PC-3 (cell line): ENCODE measurements around the gene MAP4K2. TPM values are rescaled to one million over a fixed set of nuclear protein-coding genes. Genes with fewer than 3 reads are reported as not detected.

ENCODE experiments used
- ATAC-seq: fragments of 200-7000 bp; cut with Tn5 transposase; 2 replicates; pipeline ENCODE4 v1.9.1; 2020; ENCODE audit warnings: mild to moderate bottlenecking, moderate library complexity
- BruUV-seq: library from RNA; stranded (reverse); fragments of 400-500 nt; replicated peaks from 2 replicates; lab custom pipeline; 2021; lab: Mats Ljungman, UMichigan
- CTCF ChIA-PET: fragments of 300-600 bp; sonication (Branson Sonifier 250); formaldehyde crosslinking; loops from one replicate; lab custom pipeline; 2022; ENCODE audit warnings: antibody characterized with exemption; lab: Charles Lee
- POLR2A ChIA-PET: fragments of 300-600 bp; sonication (Branson Sonifier 250); formaldehyde crosslinking; loops from one replicate; lab custom pipeline; 2022; ENCODE audit warnings: antibody characterized with exemption; ENCODE audit not compliant: unreplicated experiment; lab: Charles Lee
- DNase-seq: peaks from one replicate; pipeline ENCODE4 v3.0.0-alpha.2; 2015
- H2AFZ ChIP-seq: fragments of 300-600 bp; sonication (generic); 2 replicates; pipeline ENCODE4 v1.6.0; 2016; ENCODE audit warnings: antibody characterized with exemption, low read length
- H3F3A ChIP-seq: fragments of 300-600 bp; sonication (generic); one replicate; pipeline ENCODE4 v1.6.0; 2017; ENCODE audit warnings: antibody characterized with exemption, low read length, control low read depth, mild to moderate bottlenecking; ENCODE audit not compliant: unreplicated experiment
- H3K27ac ChIP-seq: fragments of 300-600 bp; sonication (generic); 2 replicates; pipeline ENCODE4 v1.5.1; 2016; ENCODE audit warnings: mild to moderate bottlenecking, low read length
- H3K27me3 ChIP-seq: fragments of 300-600 bp; sonication (generic); 2 replicates; pipeline ENCODE4 v1.6.1; 2016; ENCODE audit warnings: low read length, mixed read lengths
- H3K36me3 ChIP-seq: fragments of 300-600 bp; sonication (generic); 2 replicates; pipeline ENCODE4 v1.6.1; 2016; ENCODE audit warnings: low read depth, mixed run types, low read length, mixed read lengths
- H3K4me1 ChIP-seq: fragments of 300-600 bp; sonication (generic); 2 replicates; pipeline ENCODE4 v1.5.1; 2016; ENCODE audit warnings: low read length; ENCODE audit not compliant: insufficient read depth
- H3K4me2 ChIP-seq: fragments of 300-600 bp; sonication (generic); 2 replicates; pipeline ENCODE4 v1.6.0; 2016; ENCODE audit warnings: low read length
- H3K4me3 ChIP-seq: fragments of 300-600 bp; sonication (generic); 2 replicates; pipeline ENCODE4 v1.5.1; 2016; ENCODE audit warnings: mild to moderate bottlenecking, low read length, mixed read lengths
- H3K79me2 ChIP-seq: fragments of 300-600 bp; sonication (generic); 2 replicates; pipeline ENCODE4 v1.6.1; 2017; ENCODE audit warnings: low read length, mixed read lengths
- H3K9ac ChIP-seq: fragments of 300-600 bp; sonication (generic); 2 replicates; pipeline ENCODE4 v1.6.0; 2016; ENCODE audit warnings: mild to moderate bottlenecking, low read length
- H3K9me2 ChIP-seq: fragments of 300-600 bp; sonication (generic); replicated peaks from 2 replicates; pipeline ENCODE4 v1.6.1; 2016; ENCODE audit warnings: mixed run types, low read length, mixed read lengths
- H3K9me3 ChIP-seq: fragments of 300-600 bp; sonication (generic); 2 replicates; pipeline ENCODE4 v1.6.1; 2016; ENCODE audit warnings: low read length, mixed read lengths
- H4K20me1 ChIP-seq: fragments of 300-600 bp; sonication (generic); 2 replicates; pipeline ENCODE4 v1.6.1; 2016; ENCODE audit warnings: low read length, mixed read lengths
- CTCF ChIP-seq: fragments of 300-600 bp; sonication (generic); conservative IDR thresholded peaks from 2 replicates; pipeline ENCODE4 v1.5.1; 2017; ENCODE audit warnings: antibody characterized with exemption, low read depth, mild to moderate bottlenecking, low read length
- EZH2 ChIP-seq: fragments of 300-600 bp; sonication (generic); IDR thresholded peaks from one replicate; pipeline ENCODE4 v1.6.1; 2017; ENCODE audit warnings: antibody characterized with exemption, mild to moderate bottlenecking, low read length; ENCODE audit not compliant: unreplicated experiment
- EZH2phosphoT487 ChIP-seq: fragments of 300-600 bp; sonication (generic); IDR thresholded peaks from 2 replicates; pipeline ENCODE4 v1.6.1; 2018; ENCODE audit warnings: mild to moderate bottlenecking, antibody characterized with exemption, low read length, borderline replicate concordance
- intact Hi-C: fragments of 100-400 bp; cut with micrococcal nuclease; formaldehyde crosslinking; loops from 2 replicates; pipeline ENCODE4 v1.9.0; 2023
- total RNA-seq: library from RNA; depleted of rRNA; stranded (reverse); fragments of >200 nt; gene quantifications from 2 replicates; pipeline ENCODE4 v1.2.3, GENCODE V29; 2014

The MAP4K2 gene
- total RNA-seq, 1 experiment from 2014 or later: 55.6 TPM

DNA sequence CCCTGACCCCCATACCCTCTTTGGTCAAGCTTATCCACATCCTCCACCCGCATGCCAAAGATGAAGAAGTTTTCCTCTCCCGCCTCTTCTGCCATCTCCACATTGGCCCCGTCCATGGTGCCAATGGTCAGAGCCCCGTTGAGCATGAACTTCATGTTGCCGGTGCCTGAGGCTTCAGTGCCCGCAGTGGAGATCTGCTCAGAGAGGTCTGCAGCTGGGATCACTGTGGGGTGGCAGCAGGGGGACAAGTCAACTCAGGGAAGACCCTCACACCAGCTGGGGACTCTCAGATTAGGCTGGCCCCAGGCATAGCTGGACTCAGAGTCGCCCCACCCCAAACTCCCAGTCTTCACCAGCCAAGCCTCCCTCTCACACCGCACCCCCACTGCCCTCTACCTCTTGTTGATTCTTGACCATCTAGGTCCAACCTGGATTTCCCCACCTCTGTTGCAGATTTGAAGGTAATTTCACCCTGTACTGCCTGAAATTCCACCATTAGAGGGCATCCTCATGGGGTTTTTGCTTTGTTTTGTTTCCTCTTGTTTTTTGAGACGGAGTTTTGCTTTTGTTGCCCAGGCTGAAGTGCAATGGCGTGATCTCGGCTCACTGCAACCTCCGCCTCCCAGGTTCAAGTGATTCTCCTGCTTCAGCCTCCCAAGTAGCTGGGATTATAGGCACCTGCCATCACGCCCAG is 52.5 kb downstream of the MAP4K2 start:
- CTCF ChIA-PET: no interaction called here
- ATAC-seq: no peak

GRCh38 chr11:64747961-64748665 is 54.9 kb downstream of the MAP4K2 start:
- no peaks in the 10 kb centered on the region for H3F3A ChIP-seq
- no peaks in the 10 kb centered on the region for H3K9me2 ChIP-seq
- H3K4me2 ChIP-seq: no peak overlapping the region
- intact Hi-C loops: no loop called here
- no peak overlapping the region for H2AFZ ChIP-seq
- DNase-seq (no peak), ATAC-seq (no peak)
- POLR2A ChIA-PET: interaction anchor here (0.6 kb wide), 1 partner anchor 546 kb away, joined by 3 read pairs; no protein-coding TSS in a partner anchor
- no peaks in the 10 kb centered on the region for H3K36me3 ChIP-seq
- H3K9ac ChIP-seq: no peak overlapping the region
- BruUV-seq: no TSS peak
- no peaks in the 10 kb centered on the region for H3K79me2 ChIP-seq
- TF ChIP-seq EZH2 (no peak), CTCF (no peak), EZH2phosphoT487 (no peak)
- CTCF ChIA-PET: no interaction called here
- no peaks in the 10 kb centered on the region for H4K20me1 ChIP-seq
- H3K27ac ChIP-seq: no peak overlapping the region
- no peaks in the 10 kb centered on the region for H3K9me3 ChIP-seq
- peaks cover 11% of the 10 kb centered on the region for H3K4me1 ChIP-seq
- no peak overlapping the region for H3K4me3 ChIP-seq
- H3K27me3 ChIP-seq: peaks cover 24% of the 10 kb centered on the region

More for the DNA sequence above, 52.5 kb downstream of the MAP4K2 start:
- no peak overlapping the region for H3K4me3 ChIP-seq
- no peak for DNase-seq
- POLR2A ChIA-PET: no interaction called here
- H3K27me3 ChIP-seq: peaks cover 3% of the 10 kb centered on the region
- H2AFZ ChIP-seq: no peak overlapping the region
- no peaks in the 10 kb centered on the region for H3K79me2 ChIP-seq
- H4K20me1 ChIP-seq: no peaks in the 10 kb centered on the region
- no peak overlapping the region for H3K4me2 ChIP-seq
- no TSS peak for BruUV-seq
- no peaks in the 10 kb centered on the region for H3K4me1 ChIP-seq
- no peaks in the 10 kb centered on the region for H3K36me3 ChIP-seq
- H3K9ac ChIP-seq: no peak overlapping the region
- no peaks in the 10 kb centered on the region for H3K9me2 ChIP-seq
- H3F3A ChIP-seq: no peaks in the 10 kb centered on the region
- no peak overlapping the region for H3K27ac ChIP-seq
- 0 out of 2 replicates have a peak, but pooled peaks have one; percentile 23 for TF ChIP-seq CTCF
- TF ChIP-seq EZH2: no peak
- no peaks in the 10 kb centered on the region for H3K9me3 ChIP-seq
- intact Hi-C loops: no loop called here

GRCh38 chr11:64746486-64746885 is 56.5 kb downstream of the MAP4K2 start:
- Histone ChIP-seq H3K4me1 (peaks cover 13% of the 10 kb centered on the region), H2AFZ (no peak overlapping the region), H3K9me3 (no peaks in the 10 kb centered on the region), H3K36me3 (no peaks in the 10 kb centered on the region), H3K27me3 (peaks cover 36% of the 10 kb centered on the region), H3K27ac (no peak overlapping the region), H3K79me2 (no peaks in the 10 kb centered on the region), H3K4me2 (no peak overlapping the region), H3K9ac (no peak overlapping the region), H3K9me2 (no peaks in the 10 kb centered on the region), H3F3A (no peaks in the 10 kb centered on the region), H4K20me1 (no peaks in the 10 kb centered on the region), H3K4me3 (no peak overlapping the region)
- BruUV-seq: no TSS peak
- DNase-seq: no peak
- POLR2A ChIA-PET: no interaction called here
- CTCF ChIA-PET: no interaction called here
- TF ChIP-seq EZH2phosphoT487 (no peak), EZH2 (no peak), CTCF (no peak)
- no peak for ATAC-seq
- intact Hi-C loops: no loop called here
